Naive thymus-derived CD4-positive, alpha-beta T cell (primary cell): ENCODE measurements around the gene DCANP1. TPM values are rescaled to one million over a fixed set of nuclear protein-coding genes. Genes with fewer than 3 reads are reported as not detected.

Source experiments
- ATAC-seq: fragments of 150-1000 bp; cut with Tn5 transposase; 2 replicates; pipeline ENCODE4 v1.10.0; 2021; ENCODE audit warnings: mild to moderate bottlenecking, moderate library complexity
- CTCF ChIA-PET: fragments of 350-600 bp; sonication (Branson Sonifier 250); formaldehyde crosslinking; loops from one replicate; lab custom pipeline; 2021; ENCODE audit warnings: antibody characterized with exemption; lab: Charles Lee
- POLR2A ChIA-PET: fragments of 350-600 bp; sonication (Branson Sonifier 250); formaldehyde crosslinking; loops from one replicate; lab custom pipeline; 2021; ENCODE audit warnings: antibody characterized with exemption, inconsistent platforms; lab: Charles Lee
- DNase-seq, 9 donors: peaks; one replicate each; pipeline versions ENCODE4 v3.0.0 to v3.0.0-alpha.2; 2020 to 2022; ENCODE audit warnings: mixed read lengths in 1 of 9
- H3K27ac ChIP-seq: one replicate; pipeline ENCODE4 v1.7.0; 2013; ENCODE audit warnings: mild to moderate bottlenecking, low read depth, low read length, moderate library complexity
- H3K27me3 ChIP-seq, 2 donors: one replicate each; pipeline ENCODE4 v1.7.0; 2013; ENCODE audit warnings: low read length in 2 of 2, mild to moderate bottlenecking in 2 of 2, moderate library complexity in 2 of 2; ENCODE audit not compliant: control insufficient read depth in 2 of 2, insufficient read depth in 2 of 2
- H3K36me3 ChIP-seq, 3 experiments: 1 replicate in 2 of 3; 2 replicates in 1 of 3; pipeline ENCODE4 v1.7.0; 2013; ENCODE audit warnings: low read length in 3 of 3, mild to moderate bottlenecking in 3 of 3, moderate library complexity in 1 of 3; ENCODE audit not compliant: insufficient read depth in 3 of 3, control insufficient read depth in 2 of 3
- H3K4me1 ChIP-seq, 2 donors: one replicate each; pipeline ENCODE4 v1.7.0; 2013; ENCODE audit warnings: low read length in 2 of 2, mild to moderate bottlenecking in 2 of 2, moderate library complexity in 1 of 2; ENCODE audit not compliant: control insufficient read depth in 2 of 2, insufficient read depth in 2 of 2
- H3K4me3 ChIP-seq: 2 replicates; pipeline ENCODE4 v1.7.0; 2013; ENCODE audit warnings: mild to moderate bottlenecking, low read length
- H3K9me3 ChIP-seq, 3 experiments: 1 replicate in 2 of 3; 2 replicates in 1 of 3; pipeline ENCODE4 v1.7.0; 2013; ENCODE audit warnings: low read length in 3 of 3; ENCODE audit not compliant: control insufficient read depth in 2 of 3
- H3K27ac Mint-ChIP-seq, 9 donors: one replicate each; pipeline ENCODE4 v1.8.0; 2020 to 2022; ENCODE audit warnings: mixed read lengths in 9 of 9, mild to moderate bottlenecking in 8 of 9, moderate library complexity in 5 of 9, inconsistent platforms in 2 of 9
- H3K27me3 Mint-ChIP-seq, 5 donors: one replicate each; pipeline ENCODE4 v1.8.0; 2021 to 2022; ENCODE audit warnings: mixed read lengths in 5 of 5, mild to moderate bottlenecking in 1 of 5
- H3K36me3 Mint-ChIP-seq, 5 donors: one replicate each; pipeline ENCODE4 v1.8.0; 2020 to 2022; ENCODE audit warnings: mixed read lengths in 5 of 5, mild to moderate bottlenecking in 3 of 5, inconsistent platforms in 1 of 5
- H3K4me1 Mint-ChIP-seq, 7 donors: one replicate each; pipeline ENCODE4 v1.8.0; 2020 to 2022; ENCODE audit warnings: mixed read lengths in 7 of 7, mild to moderate bottlenecking in 3 of 7, inconsistent platforms in 1 of 7
- H3K4me3 Mint-ChIP-seq, 10 donors: one replicate each; pipeline ENCODE4 v1.8.0; 2020 to 2022; ENCODE audit warnings: mild to moderate bottlenecking in 10 of 10, mixed read lengths in 10 of 10, moderate library complexity in 6 of 10, inconsistent platforms in 2 of 10
- H3K9me3 Mint-ChIP-seq, 11 donors: one replicate each; pipeline ENCODE4 v1.8.0; 2020 to 2022; ENCODE audit warnings: mixed read lengths in 11 of 11, mild to moderate bottlenecking in 4 of 11, inconsistent platforms in 1 of 11, moderate library complexity in 1 of 11
- intact Hi-C, 2 donors: fragments of 100-400 bp; cut with micrococcal nuclease; formaldehyde crosslinking; loops; one replicate each; pipeline ENCODE4 v1.15.1; 2023
- polyA plus RNA-seq, 2 donors: library from polyadenylated mRNA; unstranded; fragments of 300-500 nt; fragmentation: Illumina TruSeq; gene quantifications; one replicate each; pipeline ENCODE4 v1.2.3, GENCODE V29; 2021
- total RNA-seq, 6 experiments: library from RNA in 5 of 6; stranded (reverse) in 5 of 6; gene quantifications; 1 replicate in 5 of 6; 2 replicates in 1 of 6; pipeline ENCODE4 v1.2.3 and lab custom pipeline; 2021 to 2026

DCANP1 gene
- total and polyA plus RNA-seq, 7 experiments from 2014 or later = 0.16 to 0.59 TPM; not detected in 5

DNA sequence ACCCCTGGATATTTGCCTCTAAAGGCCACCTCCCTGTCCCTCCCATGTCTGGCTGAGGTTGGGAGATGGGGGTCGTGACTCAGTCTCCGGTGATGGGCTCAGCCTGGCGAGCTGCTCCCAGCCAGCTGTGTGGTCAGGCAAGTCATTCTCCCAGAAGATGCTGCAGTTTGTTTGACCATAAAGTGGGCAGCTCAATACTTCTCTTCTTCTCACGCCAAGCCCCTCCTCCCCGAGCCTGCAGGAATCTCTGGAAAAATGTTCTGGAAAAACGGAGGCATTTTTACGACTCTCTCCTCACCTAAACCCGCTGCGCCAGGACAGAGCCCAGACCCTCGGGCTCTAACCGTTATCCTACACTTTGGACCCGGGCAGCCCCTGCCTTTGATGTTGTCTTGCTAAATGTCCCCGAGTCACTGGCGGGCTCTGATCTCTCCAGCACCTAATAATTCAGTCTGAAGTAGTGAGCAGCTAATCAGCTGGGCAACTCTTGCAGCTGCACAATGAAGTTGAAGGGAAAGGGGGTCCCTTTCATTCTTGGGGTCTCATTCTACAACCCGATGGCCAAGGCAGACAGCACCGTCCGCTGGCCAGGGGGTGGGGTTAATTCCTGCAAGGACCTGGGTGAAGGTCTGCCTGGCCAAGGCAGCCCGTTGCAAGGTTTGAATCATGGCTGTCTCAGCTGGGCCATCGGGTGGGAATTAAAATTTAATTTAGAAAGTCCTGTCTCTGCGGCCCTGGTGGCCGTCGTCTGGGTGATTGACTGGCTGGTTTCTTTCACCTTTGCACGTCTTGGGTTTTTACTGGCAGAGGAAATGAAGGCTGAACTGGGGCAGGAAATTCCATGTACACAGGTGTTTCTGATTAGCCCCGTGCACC is 12.3 kb downstream of the DCANP1 start:
- peaks cover 0 to 2% (median 0%) of the 10 kb centered on the region in 11 donors for H3K9me3 Mint-ChIP-seq
- peaks cover 4 to 30% (median 6%) of the 10 kb centered on the region in 5 donors for H3K27me3 Mint-ChIP-seq
- Histone ChIP-seq H3K4me1 (no peaks in the 10 kb centered on the region), H3K27ac (no peak overlapping the region), H3K27me3 (no peaks in the 10 kb centered on the region), H3K9me3 (no peaks in the 10 kb centered on the region), H3K4me3 (no peak overlapping the region), H3K36me3 (no peaks in the 10 kb centered on the region)
- no peak for ATAC-seq
- no peaks in the 10 kb centered on the region for H3K36me3 Mint-ChIP-seq
- peaks cover 0 to 3% (median 0%) of the 10 kb centered on the region in 7 donors for H3K4me1 Mint-ChIP-seq
- no peak for DNase-seq
- no peak overlapping the region for H3K27ac Mint-ChIP-seq
- H3K4me3 Mint-ChIP-seq = no peak overlapping the region
- POLR2A ChIA-PET = no interaction called here
- intact Hi-C loops = no loop called here
- CTCF ChIA-PET = no interaction called here

- intact Hi-C loops = no loop called here
- ChIA-PET CTCF (no interaction called here), POLR2A (no interaction called here)
- Histone ChIP-seq H3K36me3 (no peaks in the 10 kb centered on the region), H3K4me3 (no peak overlapping the region), H3K27ac (no peak overlapping the region), H3K27me3 (no peaks in the 10 kb centered on the region), H3K4me1 (no peaks in the 10 kb centered on the region), H3K9me3 (no peaks in the 10 kb centered on the region)
- Mint-ChIP-seq H3K4me1 (peaks cover 0 to 3% (median 0%) of the 10 kb centered on the region in 7 donors), H3K4me3 (no peak overlapping the region), H3K9me3 (peaks cover 0 to 7% (median 2%) of the 10 kb centered on the region in 11 donors), H3K36me3 (peaks cover 0 to 3% (median 0%) of the 10 kb centered on the region in 5 donors), H3K27ac (no peak overlapping the region), H3K27me3 (peaks cover 4 to 28% (median 12%) of the 10 kb centered on the region in 5 donors)
- ATAC-seq = peak; percentile 64
- no peak for DNase-seq
Observed at GRCh38 chr5:135433681-135434426, 13.3 kb downstream of the DCANP1 start.

GRCh38 chr5:135432113-135432512 is 15.0 kb downstream of the DCANP1 start:
- peaks cover 0 to 3% (median 0%) of the 10 kb centered on the region in 7 donors for H3K4me1 Mint-ChIP-seq
- Histone ChIP-seq H3K27ac (no peak overlapping the region), H3K27me3 (no peaks in the 10 kb centered on the region), H3K4me1 (no peaks in the 10 kb centered on the region), H3K4me3 (no peak overlapping the region), H3K9me3 (no peaks in the 10 kb centered on the region), H3K36me3 (no peaks in the 10 kb centered on the region)
- intact Hi-C loops = no loop called here
- ATAC-seq = peak; percentile 26
- no peak for DNase-seq
- peaks cover 0 to 15% (median 5%) of the 10 kb centered on the region in 11 donors for H3K9me3 Mint-ChIP-seq
- no peak overlapping the region for H3K4me3 Mint-ChIP-seq
- peaks cover 0 to 7% (median 3%) of the 10 kb centered on the region in 5 donors for H3K36me3 Mint-ChIP-seq
- ChIA-PET POLR2A (no interaction called here), CTCF (no interaction called here)
- peaks cover 4 to 25% (median 12%) of the 10 kb centered on the region in 5 donors for H3K27me3 Mint-ChIP-seq
- no peak overlapping the region for H3K27ac Mint-ChIP-seq

- Histone ChIP-seq H3K9me3 (no peaks in the 10 kb centered on the region), H3K4me1 (peaks cover 0 to 6% of the 10 kb centered on the region in 2 donors), H3K27me3 (no peaks in the 10 kb centered on the region), H3K27ac (no peak overlapping the region), H3K4me3 (no peak overlapping the region), H3K36me3 (no peaks in the 10 kb centered on the region)
- Mint-ChIP-seq H3K36me3 (peaks cover 0 to 7% (median 3%) of the 10 kb centered on the region in 5 donors), H3K27ac (no peak overlapping the region), H3K9me3 (peaks cover 0 to 15% (median 5%) of the 10 kb centered on the region in 11 donors), H3K27me3 (peaks cover 0 to 16% (median 7%) of the 10 kb centered on the region in 5 donors), H3K4me3 (no peak overlapping the region), H3K4me1 (peaks cover 0 to 19% (median 6%) of the 10 kb centered on the region in 7 donors)
- no peak for DNase-seq
- intact Hi-C loops = no loop called here
- no peak for ATAC-seq
- CTCF ChIA-PET = no interaction called here
- POLR2A ChIA-PET = no interaction called here
Observed at GRCh38 chr5:135430135-135430437, 17.1 kb downstream of the DCANP1 start.

- intact Hi-C loops = loop anchor here in 1 of 2 donors (5.0 kb wide), 1 partner anchor 67 kb away; no protein-coding TSS in a partner anchor
- H3K4me1 ChIP-seq = peaks cover 0 to 6% of the 10 kb centered on the region in 2 donors
- Mint-ChIP-seq H3K4me1 (peaks cover 0 to 22% (median 6%) of the 10 kb centered on the region in 7 donors), H3K27ac (no peak overlapping the region), H3K36me3 (peaks cover 0 to 7% (median 3%) of the 10 kb centered on the region in 5 donors), H3K27me3 (peaks cover 0 to 16% (median 7%) of the 10 kb centered on the region in 5 donors), H3K9me3 (peaks cover 0 to 15% (median 5%) of the 10 kb centered on the region in 11 donors), H3K4me3 (no peak overlapping the region)
- no peak overlapping the region for H3K4me3 ChIP-seq
- CTCF ChIA-PET = no interaction called here
- H3K9me3 ChIP-seq = no peaks in the 10 kb centered on the region
- POLR2A ChIA-PET = no interaction called here
- H3K27ac ChIP-seq = no peak overlapping the region
- DNase-seq (no peak), ATAC-seq (no peak)
- H3K27me3 ChIP-seq = no peaks in the 10 kb centered on the region
- no peaks in the 10 kb centered on the region for H3K36me3 ChIP-seq
Observed at GRCh38 chr5:135429301-135430134, 17.6 kb downstream of the DCANP1 start.

DNA sequence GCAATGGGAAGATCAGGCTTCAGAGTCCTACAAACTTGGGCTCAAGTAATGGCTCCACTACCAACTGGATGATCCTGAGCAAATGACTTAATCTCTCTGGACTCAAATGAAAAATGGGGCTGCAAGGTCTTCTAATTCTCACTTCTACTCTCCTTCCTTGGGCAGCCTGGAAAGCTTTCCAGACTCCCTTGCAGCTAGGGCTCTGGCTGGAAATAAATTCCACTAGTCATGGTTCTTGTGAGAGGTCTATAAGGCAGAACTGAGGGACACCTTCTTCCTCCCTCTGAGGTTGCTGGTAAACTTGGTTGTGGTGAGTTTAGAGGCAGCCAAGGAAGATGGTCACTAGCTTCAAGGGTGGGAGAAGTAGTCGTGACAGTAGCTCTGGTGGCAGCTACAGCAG is 18.6 kb downstream of the DCANP1 start:
- ATAC-seq = no peak
- intact Hi-C loops = loop anchor here in 1 of 2 donors (5.0 kb wide), 1 partner anchor 66 kb away; no protein-coding TSS in a partner anchor
- Mint-ChIP-seq H3K27me3 (peaks cover 0 to 23% (median 5%) of the 10 kb centered on the region in 5 donors), H3K36me3 (peaks cover 0 to 7% (median 3%) of the 10 kb centered on the region in 5 donors), H3K4me3 (no peak overlapping the region), H3K27ac (no peak overlapping the region), H3K4me1 (peaks cover 0 to 25% (median 6%) of the 10 kb centered on the region in 7 donors), H3K9me3 (peaks cover 0 to 15% (median 5%) of the 10 kb centered on the region in 11 donors)
- Histone ChIP-seq H3K9me3 (no peaks in the 10 kb centered on the region), H3K4me3 (no peak overlapping the region), H3K27me3 (no peaks in the 10 kb centered on the region), H3K4me1 (peaks cover 0 to 6% of the 10 kb centered on the region in 2 donors), H3K36me3 (no peaks in the 10 kb centered on the region), H3K27ac (no peak overlapping the region)
- ChIA-PET CTCF (no interaction called here), POLR2A (no interaction called here)
- DNase-seq = no peak
